GM12801 (cell line): ENCODE results near the gene NEO1.

ENCODE experiments used
- TF ChIP-seq, protein P1 (sequence below): IDR thresholded peaks from one replicate; pipeline ENCODE4 v1.5.1; 2011; ENCODE audit warnings: control low read depth; ENCODE audit not compliant: insufficient read length; ENCODE audit errors: extremely low read depth

Gene NEO1

DNA sequence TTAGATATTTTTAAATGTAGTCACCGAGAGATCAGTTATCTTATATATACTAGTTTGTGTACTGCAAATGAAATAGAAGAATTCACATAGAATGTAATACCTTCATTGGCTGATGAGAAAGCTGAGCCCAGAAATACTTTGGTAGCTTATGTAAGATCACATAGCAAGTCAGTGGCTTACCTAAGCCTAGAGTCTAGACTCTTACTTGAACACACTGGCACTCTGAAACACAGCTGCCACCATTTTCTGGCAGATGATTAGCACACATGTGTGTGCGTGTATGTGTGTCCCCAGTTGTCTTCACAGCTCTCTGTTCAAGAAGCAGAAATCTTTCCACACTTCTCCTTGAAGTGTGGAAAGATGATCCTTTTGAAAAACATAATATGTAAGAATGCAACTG is 124.3 kb downstream of the NEO1 start:
- TF ChIP-seq, protein P1, sequence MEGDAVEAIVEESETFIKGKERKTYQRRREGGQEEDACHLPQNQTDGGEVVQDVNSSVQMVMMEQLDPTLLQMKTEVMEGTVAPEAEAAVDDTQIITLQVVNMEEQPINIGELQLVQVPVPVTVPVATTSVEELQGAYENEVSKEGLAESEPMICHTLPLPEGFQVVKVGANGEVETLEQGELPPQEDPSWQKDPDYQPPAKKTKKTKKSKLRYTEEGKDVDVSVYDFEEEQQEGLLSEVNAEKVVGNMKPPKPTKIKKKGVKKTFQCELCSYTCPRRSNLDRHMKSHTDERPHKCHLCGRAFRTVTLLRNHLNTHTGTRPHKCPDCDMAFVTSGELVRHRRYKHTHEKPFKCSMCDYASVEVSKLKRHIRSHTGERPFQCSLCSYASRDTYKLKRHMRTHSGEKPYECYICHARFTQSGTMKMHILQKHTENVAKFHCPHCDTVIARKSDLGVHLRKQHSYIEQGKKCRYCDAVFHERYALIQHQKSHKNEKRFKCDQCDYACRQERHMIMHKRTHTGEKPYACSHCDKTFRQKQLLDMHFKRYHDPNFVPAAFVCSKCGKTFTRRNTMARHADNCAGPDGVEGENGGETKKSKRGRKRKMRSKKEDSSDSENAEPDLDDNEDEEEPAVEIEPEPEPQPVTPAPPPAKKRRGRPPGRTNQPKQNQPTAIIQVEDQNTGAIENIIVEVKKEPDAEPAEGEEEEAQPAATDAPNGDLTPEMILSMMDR, result no peak

DNA sequence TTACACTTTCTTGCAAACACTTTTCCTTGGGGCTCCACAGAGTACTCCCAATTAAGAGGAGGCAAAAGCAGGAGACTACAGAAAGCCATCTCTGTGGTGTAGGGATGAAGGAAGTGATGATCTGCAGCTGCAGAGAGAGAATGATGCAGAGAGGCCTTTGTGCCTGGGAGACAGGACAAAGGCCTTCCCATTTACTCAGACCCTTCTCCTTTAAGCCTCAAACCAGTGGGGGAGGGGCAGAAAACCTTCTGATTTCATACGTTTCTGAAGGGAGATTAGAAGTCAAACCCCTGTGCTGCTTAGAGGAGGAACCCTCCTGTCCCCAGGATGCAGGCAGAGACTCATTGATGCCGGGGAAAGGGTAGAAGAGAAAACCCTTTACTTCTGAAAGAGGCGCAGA is 130.8 kb downstream of the NEO1 start:
- TF ChIP-seq, protein P1, result no peak

DNA sequence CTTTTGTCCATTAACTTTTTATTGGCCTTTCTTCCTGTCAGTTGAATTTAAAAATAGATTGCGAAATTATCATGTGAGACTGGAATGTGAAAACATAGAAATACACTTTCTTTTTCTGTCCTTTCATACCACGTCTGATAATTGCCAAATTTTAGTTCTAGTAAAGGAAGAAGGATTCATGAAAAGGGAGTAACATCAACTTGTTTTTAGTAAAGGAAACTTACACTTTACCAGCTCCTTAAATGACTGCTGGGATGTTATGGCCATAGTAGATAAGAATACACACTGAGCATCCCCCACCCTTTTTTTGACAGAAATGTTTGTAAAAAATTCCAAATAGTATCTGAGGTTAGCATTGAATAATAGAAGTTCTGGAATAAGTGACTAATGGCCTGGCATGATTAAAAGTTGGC is 137.9 kb downstream of the NEO1 start:
- TF ChIP-seq, protein P1, result no peak

DNA sequence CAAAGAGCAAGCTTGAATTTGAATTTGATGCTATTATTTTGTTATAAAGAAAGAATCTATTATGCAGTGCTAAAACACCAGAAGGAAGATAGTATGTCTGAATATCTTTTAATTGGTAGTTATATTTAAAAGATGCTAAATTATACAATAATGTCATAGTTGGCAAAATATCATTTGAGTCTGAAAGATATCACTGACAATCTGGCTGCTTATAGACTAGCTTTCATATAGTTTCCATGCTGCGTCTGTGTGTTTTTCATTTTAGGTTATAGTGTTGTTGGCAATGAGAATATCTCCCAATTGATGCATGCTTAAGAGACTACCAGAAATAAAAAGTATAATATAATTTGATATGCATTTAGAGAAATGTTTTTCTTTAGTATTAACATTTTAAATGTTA is 142.9 kb downstream of the NEO1 start:
- TF ChIP-seq, protein P1, result no peak

DNA sequence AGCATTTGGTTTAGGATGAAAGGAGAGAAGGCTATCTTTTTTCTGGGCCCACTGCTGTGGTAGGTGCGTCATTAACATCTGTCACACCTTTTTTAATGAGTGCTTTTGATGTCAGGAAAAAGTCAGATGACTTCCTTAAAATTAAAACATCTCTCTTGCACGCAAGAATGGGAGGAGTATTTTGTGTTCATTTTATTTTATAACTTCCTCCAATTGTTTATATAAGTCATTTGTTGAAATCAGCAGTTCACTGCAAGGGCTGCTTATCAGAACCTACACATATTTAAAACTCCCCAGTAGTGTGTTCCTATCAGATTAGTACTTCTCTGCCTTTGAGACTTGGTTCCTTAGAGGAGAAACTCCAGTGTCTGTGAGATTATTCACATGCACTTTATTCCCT is 143.8 kb downstream of the NEO1 start:
- TF ChIP-seq, protein P1, result no peak

DNA sequence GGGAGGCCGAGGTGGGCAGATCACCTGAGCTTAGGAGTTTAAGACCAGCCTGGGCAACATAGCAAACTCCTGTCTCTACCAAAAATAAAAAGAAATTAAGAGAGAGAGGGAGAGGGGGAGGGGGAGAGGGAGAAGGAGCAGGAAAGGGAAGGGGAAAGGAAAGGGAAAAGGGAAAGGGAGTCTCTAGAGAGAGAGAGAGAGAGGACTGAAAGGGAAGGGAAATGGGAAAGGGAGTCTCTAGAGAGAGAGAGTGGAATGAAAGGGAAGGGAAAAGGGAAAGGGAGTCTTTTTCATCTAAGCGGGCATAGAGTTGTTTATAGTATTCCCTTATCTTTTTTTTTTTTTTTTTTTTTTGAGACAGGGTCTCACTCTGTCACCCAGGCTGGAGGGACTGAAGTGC is 148.1 kb downstream of the NEO1 start:
- TF ChIP-seq, protein P1, result no peak

DNA sequence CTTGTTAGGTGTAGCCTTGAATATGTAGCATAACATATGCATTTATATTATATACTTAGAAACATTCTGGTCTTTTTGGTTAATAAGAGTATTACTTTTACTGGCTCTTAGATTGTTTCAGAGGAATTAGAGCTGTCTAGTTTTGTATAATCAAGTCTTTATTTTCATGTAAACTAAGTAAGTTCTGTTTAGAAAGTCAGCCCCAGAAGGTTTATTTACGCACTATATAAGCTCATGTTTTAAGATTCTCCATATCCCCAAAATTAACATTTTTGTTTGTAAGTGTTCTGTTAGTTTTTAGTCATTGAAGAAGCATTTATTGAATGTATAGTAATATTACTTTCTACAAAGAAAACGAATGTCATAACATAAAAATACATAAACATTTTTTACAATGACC is 158.4 kb downstream of the NEO1 start:
- TF ChIP-seq, protein P1, result no peak

DNA sequence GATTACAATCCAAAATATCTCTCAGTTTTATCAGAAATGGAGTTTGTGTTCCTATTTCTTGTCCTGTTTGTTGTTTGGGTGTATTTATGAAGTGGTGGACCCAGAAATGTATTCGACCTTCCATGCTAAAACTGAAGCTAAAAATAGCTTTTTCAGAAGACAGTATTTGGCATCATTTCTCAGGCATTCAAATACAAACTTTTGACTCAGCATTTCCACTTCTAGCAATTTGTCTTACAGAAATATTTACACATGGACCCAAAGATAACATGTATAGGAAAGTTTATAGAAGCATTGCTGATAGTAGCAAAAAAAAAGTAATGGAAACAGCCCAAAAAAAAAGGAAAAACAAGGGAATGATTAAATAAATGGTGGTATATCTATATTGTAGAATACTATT is 160.2 kb downstream of the NEO1 start:
- TF ChIP-seq, protein P1, result no peak
